DMS53 treated with DMSO at 0.1 percent for 48 hours (cell line): Measurements from ENCODE around the gene BCAS1.

Experiments
- DNase-seq: peaks from one replicate; lab custom pipeline; 2025; ENCODE audit not compliant: unreplicated experiment; lab: John Stamatoyannopoulos, UW

BCAS1 gene

GRCh38 chr20:53894707-53895384, 175.5 kb downstream of the BCAS1 start:
- no peak for DNase-seq
